Natural killer cell treated with Interleukin-12 subunit alpha and Interleukin-12 subunit beta and Interleukin-15 and Interleukin-18, amount 100 ng/mL, for 72 hours (primary cell): ENCODE results near the gene SLC27A3. TPM values are rescaled to one million over a fixed set of nuclear protein-coding genes. Genes with fewer than 3 reads are reported as not detected.

Experiments used
- ATAC-seq, 2 donors: fragments of 150-1000 bp; cut with Tn5 transposase in 1 of 2; sonication (Bioruptor Pico), chemical (Tn5 transposase) in 1 of 2; 2 replicates each; pipeline ENCODE4 v1.10.0; 2021
- DNase-seq: peaks from one replicate; pipeline ENCODE4 v3.0.0; 2022; ENCODE audit warnings: low spot score
- H3K27ac Mint-ChIP-seq, 2 donors: 1 replicate in 1 of 2; 2 replicates in 1 of 2; pipeline ENCODE4 v1.8.0; 2022; ENCODE audit warnings: mixed read lengths in 2 of 2, mild to moderate bottlenecking in 1 of 2, moderate library complexity in 1 of 2
- H3K27me3 Mint-ChIP-seq, 2 donors: 1 replicate in 1 of 2; 2 replicates in 1 of 2; pipeline ENCODE4 v1.8.0; 2022; ENCODE audit warnings: mixed read lengths in 2 of 2
- H3K36me3 Mint-ChIP-seq: one replicate; pipeline ENCODE4 v1.8.0; 2022; ENCODE audit warnings: mixed read lengths
- H3K4me1 Mint-ChIP-seq, 2 donors: 1 replicate in 1 of 2; 2 replicates in 1 of 2; pipeline ENCODE4 v1.8.0; 2022; ENCODE audit warnings: low read depth in 2 of 2, mixed read lengths in 2 of 2, mild to moderate bottlenecking in 1 of 2
- H3K4me3 Mint-ChIP-seq: one replicate; pipeline ENCODE4 v1.8.0; 2022; ENCODE audit warnings: mixed read lengths
- H3K9me3 Mint-ChIP-seq: 2 replicates; pipeline ENCODE4 v1.8.0; 2022; ENCODE audit warnings: mixed read lengths
- total RNA-seq, 2 donors: library from RNA; stranded (reverse); gene quantifications; one replicate each; pipeline ENCODE4 v1.2.3, GENCODE V29; 2022

SLC27A3 gene, protein sequence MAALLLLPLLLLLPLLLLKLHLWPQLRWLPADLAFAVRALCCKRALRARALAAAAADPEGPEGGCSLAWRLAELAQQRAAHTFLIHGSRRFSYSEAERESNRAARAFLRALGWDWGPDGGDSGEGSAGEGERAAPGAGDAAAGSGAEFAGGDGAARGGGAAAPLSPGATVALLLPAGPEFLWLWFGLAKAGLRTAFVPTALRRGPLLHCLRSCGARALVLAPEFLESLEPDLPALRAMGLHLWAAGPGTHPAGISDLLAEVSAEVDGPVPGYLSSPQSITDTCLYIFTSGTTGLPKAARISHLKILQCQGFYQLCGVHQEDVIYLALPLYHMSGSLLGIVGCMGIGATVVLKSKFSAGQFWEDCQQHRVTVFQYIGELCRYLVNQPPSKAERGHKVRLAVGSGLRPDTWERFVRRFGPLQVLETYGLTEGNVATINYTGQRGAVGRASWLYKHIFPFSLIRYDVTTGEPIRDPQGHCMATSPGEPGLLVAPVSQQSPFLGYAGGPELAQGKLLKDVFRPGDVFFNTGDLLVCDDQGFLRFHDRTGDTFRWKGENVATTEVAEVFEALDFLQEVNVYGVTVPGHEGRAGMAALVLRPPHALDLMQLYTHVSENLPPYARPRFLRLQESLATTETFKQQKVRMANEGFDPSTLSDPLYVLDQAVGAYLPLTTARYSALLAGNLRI
- 10 to 100 TPM; 33.6 to 69.9 TPM for total RNA-seq

DNA sequence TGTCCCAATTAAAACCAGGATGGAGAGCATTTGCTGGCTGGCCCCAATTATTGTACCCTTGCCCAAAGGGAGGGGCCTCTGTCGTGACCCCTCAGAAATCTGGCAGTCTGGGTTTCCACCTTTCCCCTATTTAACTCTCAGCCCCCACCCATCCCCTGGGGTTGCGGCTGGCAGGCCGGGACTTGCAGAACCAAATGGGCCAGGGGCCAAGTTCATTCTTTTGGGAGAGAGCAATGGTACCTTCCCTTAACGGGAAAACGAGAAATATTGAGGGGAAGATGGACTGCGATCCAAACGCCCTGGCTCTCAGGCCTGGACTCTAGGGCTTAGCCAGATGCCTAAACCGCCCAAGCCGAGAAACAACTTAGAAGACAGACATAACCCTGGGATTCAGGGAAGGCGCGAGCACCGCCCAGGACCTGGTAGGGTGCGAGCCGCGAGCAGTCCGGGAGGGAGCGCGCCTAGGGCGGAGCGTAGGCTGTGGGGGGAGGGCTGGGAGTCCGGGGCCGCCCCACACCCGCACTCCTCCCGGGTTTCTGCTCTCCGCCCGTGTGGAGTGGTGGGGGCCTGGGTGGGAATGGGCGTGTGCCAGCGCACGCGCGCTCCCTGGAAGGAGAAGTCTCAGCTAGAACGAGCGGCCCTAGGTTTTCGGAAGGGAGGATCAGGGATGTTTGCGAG lies at the start of gene SLC27A3:
Gene SLC27A3 (plus strand): TSS at position 628 of the 678 bp plus-strand sequence. CDS start 91 bp downstream, outside the sequence.
- H3K4me1 Mint-ChIP-seq: peaks cover 42 to 50% of the 10 kb centered on the region in 2 donors
- peak within 1 kb of the TSS; percentile 84 to 92 for H3K27ac Mint-ChIP-seq
- no peaks in the 10 kb centered on the region for H3K36me3 Mint-ChIP-seq
- DNase-seq (peak; percentile 76), ATAC-seq (peak; percentile 76 to 82)
- no peaks in the 10 kb centered on the region for H3K9me3 Mint-ChIP-seq
- peak within 1 kb of the TSS; percentile 91 for H3K4me3 Mint-ChIP-seq
- no peaks in the 10 kb centered on the region for H3K27me3 Mint-ChIP-seq

DNA sequence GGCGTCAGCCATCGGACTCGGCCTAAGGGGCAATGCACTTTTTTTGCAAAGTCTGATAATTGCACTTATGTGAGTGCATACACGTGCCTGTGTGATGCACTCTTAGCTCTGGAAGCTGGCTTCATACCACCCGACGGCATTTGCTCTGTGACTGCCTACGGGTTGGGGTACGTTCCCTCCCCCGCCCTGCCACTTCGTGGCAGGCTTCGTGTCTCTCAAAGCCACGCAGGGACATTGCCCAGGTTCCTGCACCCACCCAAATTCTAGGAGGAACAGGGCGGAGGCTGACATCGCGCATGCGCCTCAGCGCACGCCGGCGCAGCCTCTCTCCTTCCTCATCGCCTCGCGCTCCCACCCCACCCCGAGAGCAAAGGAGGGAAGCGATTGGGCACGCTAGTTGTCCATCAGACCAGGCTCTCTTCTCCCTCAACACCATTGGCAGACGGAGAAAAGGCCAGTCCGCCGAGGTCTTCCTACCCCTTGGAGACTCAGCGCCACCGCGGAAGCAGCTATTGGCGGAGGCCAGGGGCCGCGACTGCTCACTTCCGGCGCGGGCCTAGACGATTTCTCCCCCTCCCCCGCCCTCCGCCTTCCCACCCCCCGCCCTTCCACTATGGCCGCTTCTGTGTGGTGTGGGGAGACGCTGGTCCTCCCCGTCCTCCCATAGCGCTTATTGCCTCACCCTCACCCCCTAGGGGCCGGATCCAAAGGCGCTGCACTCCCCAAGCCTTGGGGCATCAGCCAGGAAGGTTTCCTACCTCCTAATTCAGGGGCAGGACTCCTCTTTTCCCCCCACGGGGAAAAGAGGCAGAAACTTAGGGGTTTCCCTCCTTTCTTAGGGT lies 47.5 kb upstream of the SLC27A3 start, which contains the start of gene INTS3:
Gene INTS3 (plus strand): TSS at position 588 of the 842 bp plus-strand sequence. CDS start 585 bp downstream, outside the sequence.
- H3K27me3 Mint-ChIP-seq: no peaks in the 10 kb centered on the region
- H3K36me3 Mint-ChIP-seq: no peaks in the 10 kb centered on the region
- H3K9me3 Mint-ChIP-seq: no peaks in the 10 kb centered on the region
- H3K27ac Mint-ChIP-seq: peak within 1 kb of the TSS; percentile 84 to 95
- H3K4me3 Mint-ChIP-seq: peak within 1 kb of the TSS; percentile 89
- DNase-seq (peak; percentile 100), ATAC-seq (peak; percentile 100)
- H3K4me1 Mint-ChIP-seq: peaks cover 7 to 20% of the 10 kb centered on the region in 2 donors

DNA sequence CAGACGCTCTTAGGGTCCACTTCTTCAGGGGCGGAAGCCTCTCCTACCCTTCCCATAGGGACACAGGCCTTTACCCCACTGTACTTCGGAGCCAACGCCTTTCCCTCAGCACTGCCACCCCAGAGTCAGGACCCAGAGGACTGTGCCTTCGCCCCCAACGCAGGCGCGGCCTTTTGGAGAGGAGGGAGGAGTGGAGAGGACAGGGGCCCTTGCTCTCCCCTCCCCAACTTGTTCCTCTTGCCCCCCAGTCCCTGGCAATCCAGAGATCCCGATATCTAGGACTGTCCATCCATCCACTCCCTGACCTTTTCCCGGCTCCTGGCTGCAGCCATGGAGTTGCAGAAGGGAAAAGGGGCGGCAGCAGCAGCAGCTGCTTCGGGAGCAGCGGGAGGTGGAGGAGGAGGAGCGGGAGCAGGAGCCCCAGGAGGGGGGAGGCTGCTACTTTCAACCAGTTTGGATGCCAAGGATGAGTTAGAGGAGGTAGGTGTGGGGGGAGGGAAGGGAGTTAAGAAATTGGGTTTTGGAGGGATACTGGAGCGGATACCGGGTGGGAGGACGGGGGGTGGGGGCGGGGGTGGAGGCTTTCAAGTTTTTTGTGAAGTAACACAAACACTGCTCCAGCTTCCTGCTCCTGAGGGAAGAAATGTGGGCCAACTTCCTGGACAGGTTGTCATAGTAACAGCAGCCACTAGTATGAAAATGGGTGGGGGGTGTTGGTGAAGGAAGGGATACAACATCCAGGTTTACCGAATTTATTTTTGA lies 46.7 kb upstream of the SLC27A3 start:
- no peak for ATAC-seq

DNA sequence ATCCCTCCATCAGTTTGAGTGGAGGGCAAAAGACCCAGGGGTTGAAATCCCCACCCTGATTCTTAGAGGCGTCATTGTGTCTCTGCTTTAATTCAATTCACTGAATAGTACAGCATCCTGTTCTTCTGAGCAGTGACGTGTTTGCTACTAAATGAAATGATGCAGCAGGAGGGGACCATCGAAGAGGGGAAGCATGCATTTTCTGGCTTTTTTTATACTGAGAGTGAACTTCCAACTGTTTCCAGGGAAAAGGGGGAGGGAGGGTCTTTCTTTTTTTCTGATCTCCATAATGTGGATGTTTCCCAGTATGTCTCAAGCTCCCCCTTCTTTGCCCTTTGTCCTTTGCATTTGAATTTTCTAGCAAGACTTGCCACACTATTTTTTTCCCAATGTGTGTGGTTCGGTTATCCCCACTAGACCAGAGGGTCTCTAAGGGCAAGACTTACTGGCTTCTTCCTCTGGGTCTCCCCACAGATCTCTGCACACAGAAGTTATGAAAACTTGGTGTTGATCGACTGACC lies 44.7 kb upstream of the SLC27A3 start:
- Mint-ChIP-seq H3K36me3 (no peaks in the 10 kb centered on the region), H3K27ac (peak overlapping the region; percentile 84 to 95)

More for the DNA sequence above, 46.7 kb upstream of the SLC27A3 start:
- no peak for DNase-seq
- Mint-ChIP-seq H3K4me1 (peaks cover 7 to 20% of the 10 kb centered on the region in 2 donors), H3K27ac (peak overlapping the region; percentile 84 to 95), H3K36me3 (no peaks in the 10 kb centered on the region), H3K9me3 (no peaks in the 10 kb centered on the region), H3K27me3 (no peaks in the 10 kb centered on the region), H3K4me3 (peak overlapping the region; percentile 89)

DNA sequence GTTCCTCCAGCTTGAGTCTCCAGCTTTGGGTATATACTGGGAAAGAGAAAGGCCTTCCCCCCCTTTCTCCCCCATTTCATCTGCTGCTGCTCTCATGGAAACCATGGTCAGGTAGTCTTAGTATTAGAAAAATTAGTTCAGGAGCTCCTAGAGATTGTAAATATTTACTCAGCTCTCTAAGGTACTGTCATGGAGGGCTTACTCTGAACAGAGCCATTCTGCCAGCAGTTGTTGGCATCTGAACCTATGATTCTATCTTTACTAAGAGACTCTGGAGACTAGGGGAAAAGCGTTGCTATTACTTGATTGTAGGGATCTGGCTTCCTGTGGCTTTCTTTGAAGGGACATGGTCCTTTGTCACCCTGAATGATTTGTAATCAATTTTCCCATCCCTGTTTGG lies 41.2 kb upstream of the SLC27A3 start:
- no peak for ATAC-seq
- no peak for DNase-seq
- peaks cover 10 to 14% of the 10 kb centered on the region in 2 donors for H3K4me1 Mint-ChIP-seq
- H3K27me3 Mint-ChIP-seq: no peaks in the 10 kb centered on the region
- no peak overlapping the region for H3K27ac Mint-ChIP-seq
- H3K36me3 Mint-ChIP-seq: no peaks in the 10 kb centered on the region
- no peaks in the 10 kb centered on the region for H3K9me3 Mint-ChIP-seq
- H3K4me3 Mint-ChIP-seq: no peak overlapping the region

More for the DNA sequence above, 44.7 kb upstream of the SLC27A3 start:
- Mint-ChIP-seq H3K4me1 (peaks cover 12 to 20% of the 10 kb centered on the region in 2 donors), H3K4me3 (peak overlapping the region; percentile 20), H3K9me3 (no peaks in the 10 kb centered on the region), H3K27me3 (no peaks in the 10 kb centered on the region)
- DNase-seq (no peak), ATAC-seq (no peak)

DNA sequence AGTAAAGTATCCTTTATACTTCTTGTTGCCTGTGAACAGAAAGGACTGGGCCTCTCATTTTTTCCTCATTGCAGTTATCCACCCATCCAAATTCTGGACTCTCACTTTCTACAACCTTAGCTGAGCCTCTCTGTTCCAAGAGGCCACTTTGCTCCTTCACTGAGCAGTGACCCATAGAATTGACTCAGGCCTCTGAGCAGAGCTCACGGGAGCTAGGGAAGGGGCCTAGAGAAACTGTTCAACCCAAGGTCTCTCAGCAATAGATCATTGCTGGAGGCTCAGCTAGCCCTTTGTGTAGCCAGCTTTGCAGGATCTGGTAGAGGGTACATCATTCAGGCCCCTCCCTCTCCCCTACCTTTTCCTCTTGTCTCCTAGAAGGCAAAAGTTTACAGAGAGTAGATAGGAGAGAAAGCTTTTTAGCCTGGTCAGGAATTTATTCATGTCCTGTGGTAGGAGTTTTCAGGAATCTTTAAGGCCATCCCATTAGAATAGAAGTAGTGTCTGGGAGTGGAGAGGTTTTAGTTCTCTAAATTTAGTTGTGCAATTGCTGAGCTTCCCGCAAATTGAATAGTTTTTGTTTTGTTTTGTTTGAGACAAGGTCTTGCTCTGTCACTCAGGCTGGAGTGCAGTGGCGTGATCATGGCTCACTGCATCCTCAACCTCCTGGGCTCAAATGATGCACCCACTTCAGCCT lies 40.7 kb upstream of the SLC27A3 start:
- Mint-ChIP-seq H3K27ac (peak overlapping the region in 1 of 2 donors; percentile 12), H3K4me1 (peaks cover 5 to 10% of the 10 kb centered on the region in 2 donors), H3K36me3 (no peaks in the 10 kb centered on the region), H3K9me3 (no peaks in the 10 kb centered on the region), H3K27me3 (no peaks in the 10 kb centered on the region), H3K4me3 (no peak overlapping the region)
- ATAC-seq (no peak), DNase-seq (no peak)

DNA sequence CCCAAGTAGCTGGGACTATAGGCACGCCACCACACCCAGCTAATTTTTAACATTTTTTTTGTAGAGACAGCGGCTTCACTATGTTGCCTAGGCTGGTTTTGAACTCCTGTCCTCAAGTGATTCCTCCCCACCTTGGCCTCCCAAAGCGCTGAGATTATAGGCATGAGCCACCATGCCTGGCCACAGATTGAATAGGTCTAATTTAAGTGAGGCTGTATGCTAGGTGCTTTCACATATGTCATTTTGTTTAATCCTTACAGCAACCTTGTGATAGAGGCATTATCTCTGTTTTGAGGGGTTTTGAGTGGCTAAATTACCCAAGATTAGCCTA lies 40.2 kb upstream of the SLC27A3 start:
- DNase-seq (no peak), ATAC-seq (no peak)
- Mint-ChIP-seq H3K4me3 (no peak overlapping the region), H3K36me3 (no peaks in the 10 kb centered on the region), H3K9me3 (no peaks in the 10 kb centered on the region), H3K27ac (peak overlapping the region in 1 of 2 donors; percentile 12), H3K27me3 (no peaks in the 10 kb centered on the region), H3K4me1 (peaks cover 5 to 10% of the 10 kb centered on the region in 2 donors)

DNA sequence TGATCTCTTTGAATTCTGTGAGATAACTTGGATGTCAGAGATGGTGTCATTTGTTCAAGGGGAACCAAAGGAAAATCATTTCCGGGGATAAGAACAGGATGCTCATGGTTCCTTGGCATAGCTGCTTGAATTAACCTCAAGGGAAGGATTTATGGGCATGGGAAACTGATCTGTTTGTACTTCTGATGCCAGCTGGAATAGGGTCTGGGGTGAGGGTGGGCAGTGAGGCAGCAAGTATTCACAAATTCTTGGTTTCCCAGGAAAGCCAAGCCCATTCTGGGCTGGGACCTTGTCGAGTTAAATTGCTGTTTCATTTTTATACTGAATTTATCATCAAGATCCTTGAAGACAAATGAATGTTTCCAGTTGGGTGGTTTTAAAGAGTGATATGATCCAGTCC lies 33.2 kb upstream of the SLC27A3 start:
- no peaks in the 10 kb centered on the region for H3K27me3 Mint-ChIP-seq
- no peaks in the 10 kb centered on the region for H3K9me3 Mint-ChIP-seq
- DNase-seq: no peak
- no peak for ATAC-seq
- peaks cover 4 to 11% of the 10 kb centered on the region in 2 donors for H3K4me1 Mint-ChIP-seq
- H3K36me3 Mint-ChIP-seq: peaks cover 29% of the 10 kb centered on the region
- H3K27ac Mint-ChIP-seq: no peak overlapping the region
- H3K4me3 Mint-ChIP-seq: no peak overlapping the region

DNA sequence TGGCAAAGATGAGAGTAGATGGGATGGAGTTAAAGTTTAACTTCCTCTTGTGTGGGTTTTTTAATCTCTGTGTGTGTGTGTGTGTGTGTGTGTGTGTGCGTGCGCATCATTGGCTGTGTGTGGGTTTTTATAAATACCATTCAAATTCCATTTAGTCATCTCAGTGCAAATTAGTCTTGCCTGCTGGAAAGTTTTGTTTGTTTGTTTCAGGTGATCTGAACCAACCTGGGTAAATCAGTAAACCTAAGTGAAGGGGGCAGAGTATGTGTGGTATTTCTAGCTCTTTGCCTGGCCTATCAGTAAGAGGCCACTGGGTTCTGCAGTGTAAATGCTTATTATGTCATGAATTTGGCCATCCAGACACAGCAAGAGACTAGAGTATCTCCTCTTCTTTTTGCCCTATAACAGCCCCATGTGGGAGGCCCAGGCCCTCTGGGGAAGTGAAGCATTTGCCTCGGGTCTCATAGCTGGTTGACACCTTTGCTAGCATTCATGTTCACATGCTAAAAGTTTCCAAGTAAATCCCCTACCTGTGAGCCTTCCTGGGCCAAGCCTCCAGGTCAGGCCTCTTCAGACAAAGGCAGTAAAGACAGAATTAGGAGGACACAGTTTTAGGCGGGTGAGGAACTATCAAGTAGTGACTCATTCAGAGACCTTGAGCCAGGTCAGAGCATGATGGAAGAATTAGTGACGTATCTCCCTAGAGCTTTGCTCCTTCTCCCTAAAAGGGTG lies 32.6 kb upstream of the SLC27A3 start:
- ATAC-seq: no peak

DNA sequence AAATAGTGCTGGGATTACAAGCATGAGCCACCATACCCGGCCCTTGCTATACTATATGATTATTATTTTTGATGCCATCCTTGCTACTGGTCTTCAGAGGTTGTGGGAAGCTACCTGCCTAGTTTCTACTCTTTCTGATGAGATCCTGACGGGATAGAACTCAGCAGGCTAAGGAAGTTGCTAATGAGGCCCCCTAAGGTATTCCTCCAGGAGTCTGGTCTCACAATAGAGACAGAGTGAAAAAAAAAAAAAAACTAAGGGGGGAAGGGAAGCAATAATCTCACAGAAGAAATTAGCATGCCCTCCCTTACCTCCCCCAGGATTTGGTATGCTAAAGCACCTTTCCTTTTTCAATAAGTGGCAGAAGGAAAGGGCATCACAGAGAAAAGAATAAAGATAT lies 29.8 kb upstream of the SLC27A3 start:
- peaks cover 39% of the 10 kb centered on the region for H3K36me3 Mint-ChIP-seq
- no peaks in the 10 kb centered on the region for H3K27me3 Mint-ChIP-seq
- no peaks in the 10 kb centered on the region for H3K9me3 Mint-ChIP-seq
- H3K4me3 Mint-ChIP-seq: no peak overlapping the region
- DNase-seq (no peak), ATAC-seq (no peak)
- no peak overlapping the region for H3K27ac Mint-ChIP-seq
- peaks cover 11 to 12% of the 10 kb centered on the region in 2 donors for H3K4me1 Mint-ChIP-seq

More for the DNA sequence above, 32.6 kb upstream of the SLC27A3 start:
- no peaks in the 10 kb centered on the region for H3K27me3 Mint-ChIP-seq
- H3K27ac Mint-ChIP-seq: peak overlapping the region in 1 of 2 donors; percentile 1
- H3K36me3 Mint-ChIP-seq: peaks cover 29% of the 10 kb centered on the region
- no peak overlapping the region for H3K4me3 Mint-ChIP-seq
- no peak for DNase-seq
- H3K9me3 Mint-ChIP-seq: no peaks in the 10 kb centered on the region
- H3K4me1 Mint-ChIP-seq: peaks cover 4 to 11% of the 10 kb centered on the region in 2 donors

DNA sequence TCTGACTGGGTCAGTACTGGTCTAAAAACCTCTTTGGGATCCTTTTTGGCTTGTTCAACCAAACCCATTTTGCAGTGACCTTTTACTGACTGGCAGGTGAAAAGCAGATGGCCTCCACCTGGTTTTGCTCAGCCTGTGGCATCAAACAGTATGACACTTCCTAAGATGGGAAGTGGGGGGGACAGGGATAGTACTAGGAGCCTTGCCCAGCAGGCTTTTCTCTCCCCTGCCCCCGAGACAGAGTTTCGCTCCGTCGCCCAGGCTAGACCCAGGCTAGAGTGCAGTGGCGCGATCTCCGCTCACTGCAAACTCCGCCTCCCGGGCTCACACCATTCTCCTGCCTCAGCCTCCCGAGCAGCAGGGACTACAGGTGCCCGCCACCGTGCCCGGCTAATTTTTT lies 29.0 kb upstream of the SLC27A3 start:
- H3K9me3 Mint-ChIP-seq: no peaks in the 10 kb centered on the region
- H3K4me3 Mint-ChIP-seq: no peak overlapping the region
- no peak overlapping the region for H3K27ac Mint-ChIP-seq
- H3K27me3 Mint-ChIP-seq: no peaks in the 10 kb centered on the region
- ATAC-seq (no peak), DNase-seq (no peak)
- peaks cover 11 to 12% of the 10 kb centered on the region in 2 donors for H3K4me1 Mint-ChIP-seq
- H3K36me3 Mint-ChIP-seq: peaks cover 44% of the 10 kb centered on the region
